ENCODE data around the gene ARHGEF26.

ARHGEF26 gene

DNA sequence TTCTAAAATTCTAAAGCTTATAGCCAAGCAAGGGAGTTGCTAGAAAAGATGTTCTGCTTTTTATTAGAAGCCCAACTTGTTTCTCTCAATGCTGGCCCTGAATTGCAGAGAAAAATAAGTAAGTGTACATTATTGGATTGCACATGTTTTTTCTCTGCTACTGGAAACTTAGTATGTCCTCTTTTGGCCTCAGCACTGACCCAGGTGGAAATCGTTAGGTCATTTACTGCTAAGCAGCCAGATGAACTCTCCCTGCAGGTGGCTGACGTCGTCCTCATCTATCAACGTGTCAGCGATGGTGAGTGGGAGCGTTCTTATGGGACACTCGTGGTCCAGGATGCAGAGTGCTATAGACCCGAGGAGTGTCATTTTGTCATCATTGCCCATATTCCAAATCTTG lies 133.3 kb downstream of the ARHGEF26 start:
- no peak for DNase-seq (ENCODE audit: low spot score)

DNA sequence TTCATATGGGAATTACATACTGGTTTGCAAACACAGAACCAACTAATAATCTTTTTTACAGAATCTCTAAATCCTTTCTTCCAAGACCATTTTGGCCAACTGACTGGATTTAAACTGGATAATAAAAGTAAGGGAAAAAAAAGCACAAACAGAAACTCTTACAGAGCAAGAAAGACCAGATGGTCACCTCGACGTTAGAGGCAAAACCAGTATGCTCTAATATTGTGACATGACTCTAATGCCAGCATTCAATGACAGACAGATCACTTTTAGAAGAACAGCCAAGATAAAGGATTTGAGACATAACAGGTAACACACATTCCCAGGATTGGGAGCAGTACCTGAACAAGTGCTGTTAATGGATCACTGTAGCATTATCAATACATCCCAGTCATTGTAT lies 152.2 kb downstream of the ARHGEF26 start:
- no peak for DNase-seq (ENCODE audit: low spot score)

DNA sequence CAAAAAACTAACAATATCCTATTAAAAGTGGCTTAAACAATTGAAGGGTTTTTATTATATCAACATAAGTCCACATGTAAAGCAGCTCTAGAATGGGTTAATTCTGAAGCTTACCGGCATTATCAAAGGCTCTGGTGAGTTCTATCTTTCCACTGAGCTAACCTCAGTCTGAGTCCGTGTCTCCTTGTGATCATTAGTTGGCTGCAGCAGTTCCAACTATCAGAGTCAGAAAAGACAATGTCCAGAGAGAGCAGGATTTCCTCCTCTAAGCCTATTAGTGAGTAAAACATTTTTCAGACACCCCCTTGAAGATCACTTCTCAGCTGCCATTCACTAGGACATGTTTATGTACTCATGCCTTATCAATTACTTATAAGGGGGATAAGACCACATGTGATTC lies 153.2 kb downstream of the ARHGEF26 start:
- DNase-seq (ENCODE audit: low spot score), result no peak

DNA sequence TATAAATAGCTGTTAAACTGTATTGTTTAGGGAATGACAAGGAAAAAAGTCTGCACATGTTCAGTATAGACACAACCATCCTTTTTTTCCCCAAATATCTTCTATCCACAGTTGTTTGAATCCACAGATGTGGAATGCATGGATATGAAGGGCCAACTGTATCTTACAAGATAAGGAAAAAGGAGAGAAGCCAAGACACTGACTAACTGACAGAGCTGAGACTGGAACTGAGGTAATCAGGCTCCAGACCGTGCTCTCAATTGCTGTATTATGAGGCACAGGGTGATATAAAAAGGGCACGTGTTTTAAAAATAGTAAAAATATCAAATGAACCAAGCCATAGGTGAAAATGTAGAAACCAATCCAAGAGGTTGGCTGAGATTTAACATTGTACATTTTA lies 154.1 kb downstream of the ARHGEF26 start:
- DNase-seq (ENCODE audit: low spot score), result no peak

DNA sequence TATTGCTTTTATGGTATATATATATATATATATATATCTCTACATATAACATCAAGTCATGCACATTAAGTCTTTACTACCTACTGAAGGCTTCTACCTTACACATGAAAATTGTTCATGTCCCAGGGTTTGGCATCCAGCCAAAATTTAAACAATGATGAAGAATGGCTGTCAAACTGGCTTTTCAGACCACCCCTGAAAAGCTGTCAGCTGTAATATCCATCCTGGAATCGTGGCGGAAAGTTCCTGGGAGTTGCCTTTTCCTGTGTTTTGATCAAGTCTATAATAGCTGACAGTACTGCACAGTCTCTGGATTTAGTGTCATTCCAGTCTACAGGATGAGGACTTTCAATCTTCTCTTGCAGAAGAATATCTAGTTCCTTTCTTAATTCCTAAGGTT lies 154.8 kb downstream of the ARHGEF26 start:
- no peak for DNase-seq (ENCODE audit: low spot score)

DNA sequence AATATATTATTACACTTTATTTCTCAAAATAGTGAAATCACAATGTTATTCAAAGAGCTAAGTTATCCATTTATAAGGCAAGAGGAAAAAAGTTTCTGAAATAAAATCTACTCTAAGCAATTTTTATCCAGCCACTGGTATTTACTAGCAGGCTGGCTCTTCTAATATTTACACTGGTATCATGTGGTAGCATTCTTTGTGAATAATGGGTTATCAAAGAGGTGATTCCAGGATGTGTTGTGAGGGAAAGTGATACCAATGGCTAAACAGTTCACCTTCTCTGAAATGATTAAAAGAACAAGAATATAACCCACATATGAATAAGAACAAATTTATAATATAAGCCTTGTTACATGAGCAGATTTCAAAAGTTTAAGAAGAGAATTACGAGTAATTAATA lies 159.0 kb downstream of the ARHGEF26 start:
- no peak for DNase-seq (ENCODE audit: low spot score)

DNA sequence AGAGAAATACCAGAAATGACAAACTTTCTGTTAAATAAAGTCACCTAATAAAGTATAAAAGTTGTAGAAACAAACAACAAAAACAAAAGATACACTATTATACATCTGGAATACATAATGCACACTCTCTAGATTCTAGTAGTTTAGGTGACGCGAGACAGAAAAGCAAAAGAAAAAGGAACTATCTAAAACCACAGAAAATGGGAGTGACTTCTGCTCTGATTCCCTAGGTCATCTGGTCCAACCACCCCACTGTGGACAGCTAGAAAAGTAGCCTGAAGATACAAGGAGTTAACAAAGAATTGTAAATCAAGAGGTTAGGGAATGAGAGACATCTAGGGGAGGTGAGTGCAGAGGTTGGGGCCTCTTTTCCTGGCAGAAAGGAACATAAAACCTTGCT lies 164.0 kb downstream of the ARHGEF26 start:
- DNase-seq (ENCODE audit: low spot score), result no peak

DNA sequence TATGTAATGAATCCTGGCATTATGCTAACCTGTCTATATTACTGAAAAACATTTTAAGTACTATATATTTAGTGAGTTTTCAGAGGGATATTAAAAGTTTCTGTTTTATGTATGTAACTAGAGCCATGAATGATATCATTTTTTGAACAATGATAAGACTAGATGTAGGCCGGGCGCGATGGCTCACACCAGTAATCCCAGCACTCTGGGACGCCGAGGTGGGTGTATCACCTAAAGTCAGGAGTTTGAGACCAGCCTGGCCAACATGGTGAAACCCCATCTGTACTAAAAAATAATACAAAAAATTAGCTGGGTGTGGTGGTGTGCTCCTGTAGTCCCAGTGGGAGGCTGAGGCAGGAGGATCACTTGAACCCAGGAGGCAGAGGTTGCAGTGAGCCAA lies 169.0 kb downstream of the ARHGEF26 start:
- DNase-seq (ENCODE audit: low spot score), result no peak

DNA sequence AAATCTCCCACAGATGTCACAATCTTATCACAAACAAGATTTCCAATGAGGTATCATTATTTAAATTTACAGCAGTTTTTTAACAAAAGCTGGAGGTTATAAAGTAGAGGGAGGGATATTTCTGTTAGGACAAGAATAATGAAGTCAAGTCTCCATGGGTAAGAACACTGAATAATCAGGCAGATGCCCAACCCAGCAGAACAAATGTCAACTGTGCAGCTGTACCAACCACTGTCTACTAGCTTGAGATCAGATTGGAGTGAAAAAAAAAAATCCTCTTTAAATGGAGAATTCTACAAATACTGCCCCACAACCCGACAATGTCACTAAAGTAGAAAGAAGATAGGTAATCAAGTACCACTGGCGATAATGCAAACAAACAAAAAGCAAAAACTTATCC lies 172.8 kb downstream of the ARHGEF26 start:
- DNase-seq (ENCODE audit: low spot score), result no peak

DNA sequence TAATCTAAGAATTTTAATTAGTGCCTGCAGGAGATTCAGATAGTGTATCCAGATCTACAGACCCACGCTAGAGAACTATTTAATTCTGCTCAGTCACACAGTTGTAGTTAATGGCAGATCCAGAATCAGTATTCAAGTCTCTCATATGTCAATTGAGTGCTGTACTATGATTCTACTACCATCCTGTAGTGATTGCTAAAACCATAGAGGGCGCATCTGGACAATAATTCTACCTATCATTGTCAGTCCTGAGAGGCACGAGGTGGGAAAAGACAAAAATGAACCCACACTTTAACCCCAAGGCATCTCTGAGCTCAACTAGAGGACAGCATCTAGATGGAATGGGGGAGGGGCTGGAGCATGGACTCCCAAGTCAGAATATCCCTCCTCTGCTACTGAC lies 180.4 kb downstream of the ARHGEF26 start:
- no peak for DNase-seq (ENCODE audit: low spot score)

DNA sequence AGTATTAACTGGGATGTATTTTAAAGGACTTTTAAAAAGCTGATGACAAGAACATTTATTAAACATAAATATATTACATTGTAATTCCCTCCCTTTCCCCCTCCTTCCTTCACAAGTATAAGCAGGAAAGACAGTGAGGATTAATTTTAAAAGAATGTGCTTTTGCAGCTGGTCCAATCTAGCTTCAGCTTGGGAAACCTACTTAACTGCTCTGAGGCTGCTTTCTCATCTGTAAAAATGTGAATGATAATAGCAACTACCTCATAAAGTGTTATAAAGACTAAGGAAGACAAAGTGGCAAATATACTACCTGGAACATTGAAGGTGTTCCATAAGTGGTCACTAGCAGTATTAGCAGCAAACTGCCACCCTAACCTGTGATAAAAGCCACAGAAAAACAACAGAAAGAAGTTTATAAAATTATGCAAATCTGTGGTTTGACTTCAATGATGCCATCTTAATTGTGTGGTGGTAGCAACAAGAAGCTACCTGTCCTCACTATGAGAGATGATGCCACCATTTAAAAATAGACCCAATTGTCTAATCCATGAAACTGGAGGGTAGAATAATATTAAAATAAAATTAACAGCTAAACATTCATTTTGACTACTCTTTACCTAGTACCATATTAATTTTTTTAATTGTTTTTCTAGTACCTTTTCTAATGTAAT lies 183.1 kb downstream of the ARHGEF26 start:
- no peak for DNase-seq (ENCODE audit: low spot score)

DNA sequence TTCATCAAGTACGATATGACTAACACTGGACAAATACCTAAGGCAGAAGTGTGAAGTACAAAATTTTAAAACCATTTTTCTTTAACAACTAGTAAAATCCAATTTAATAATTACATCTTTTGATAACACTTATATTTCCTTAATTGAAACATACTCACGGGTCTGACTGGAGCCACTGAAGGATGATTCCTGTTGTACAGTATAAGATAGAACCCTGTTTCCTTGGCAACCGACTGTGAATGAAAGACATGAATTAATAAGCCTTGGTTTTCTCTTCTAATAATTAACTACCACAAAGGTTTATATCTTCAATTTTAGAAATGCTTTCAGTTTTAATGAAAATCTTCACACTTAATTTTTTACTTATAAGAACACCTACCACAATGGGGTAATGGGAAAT lies 183.7 kb downstream of the ARHGEF26 start:
- DNase-seq (ENCODE audit: low spot score), result no peak

DNA sequence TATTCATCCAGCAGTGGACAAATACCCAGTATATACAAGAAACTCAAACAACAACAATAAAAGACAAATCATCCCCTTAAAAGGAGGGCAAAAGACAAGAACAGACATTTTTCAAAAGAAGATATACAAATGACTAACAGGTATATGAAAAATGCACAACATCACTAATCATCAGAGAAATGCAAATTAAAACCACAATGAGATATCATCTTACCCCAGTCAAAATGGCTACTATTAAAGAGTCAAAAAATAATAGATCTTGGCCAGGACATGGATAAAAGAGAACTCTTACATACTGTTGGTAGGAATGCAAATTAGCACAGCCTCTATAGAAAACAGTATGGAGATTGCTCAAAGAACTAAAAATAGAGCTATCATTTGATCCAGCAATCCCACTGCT lies 186.2 kb downstream of the ARHGEF26 start:
- no peak for DNase-seq (ENCODE audit: low spot score)
